Activated T-helper 1 cell treated with anti-CD3 and anti-CD28 coated beads, Interleukin-2, amount 50 U/mL, for 16 hours (primary cell): ENCODE results near the gene STK33.

Source experiments
- DNase-seq, 2 donors: peaks; one replicate each; pipeline ENCODE4 v3.0.0-alpha.2; 2020; ENCODE audit warnings: low read depth in 1 of 2, low spot score in 1 of 2

Gene STK33

DNA sequence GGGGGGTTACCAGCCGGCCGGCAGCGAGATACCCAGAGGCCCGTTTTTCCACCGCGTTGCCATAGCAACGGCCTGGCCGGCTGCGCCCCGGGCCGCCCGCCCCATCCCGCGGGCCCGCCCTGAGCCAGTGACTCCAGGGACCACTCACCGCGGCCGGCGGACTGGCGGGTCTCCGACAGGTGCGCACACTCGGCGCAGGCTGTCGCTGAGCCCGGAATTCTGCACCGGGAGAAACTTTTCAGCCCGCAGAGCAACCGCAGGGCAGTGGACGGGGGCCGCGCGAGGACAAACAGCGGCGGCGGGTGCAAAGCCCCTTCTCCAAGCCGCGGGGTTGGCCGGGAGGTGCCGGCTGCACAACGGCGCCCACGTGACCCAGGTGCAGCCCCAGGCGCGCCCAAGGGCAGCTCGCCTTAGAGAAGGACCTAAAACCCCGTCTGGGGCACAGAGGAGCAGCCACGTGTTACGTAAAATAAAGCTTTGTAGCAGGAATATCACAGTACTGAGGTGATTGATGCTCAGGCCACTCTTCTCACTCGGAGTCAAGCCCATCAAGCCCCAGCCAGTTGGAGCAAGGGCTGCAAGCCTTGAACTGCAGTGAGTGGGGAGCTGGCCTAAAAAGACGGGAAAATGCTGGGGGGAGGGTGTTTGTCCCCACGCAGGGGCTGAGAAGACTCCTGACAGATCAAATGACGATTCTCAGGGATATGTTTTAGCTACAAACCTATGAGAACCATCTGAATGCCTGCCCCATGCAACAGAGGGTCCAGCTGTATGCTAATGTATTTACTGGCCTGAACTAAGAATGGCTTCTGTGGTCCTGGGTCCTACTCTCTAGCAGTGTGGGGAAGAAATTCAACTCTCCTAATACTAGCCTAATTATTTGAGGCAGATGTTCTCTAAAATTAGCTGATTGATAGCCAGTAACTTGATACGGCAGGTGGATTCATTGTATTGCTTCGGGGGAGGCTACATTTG is at the start of gene STK33:
TSS of gene STK33 (minus strand) at position 294 of the 975 bp plus-strand sequence. CDS start 119,323 bp downstream, outside the sequence.
- DNase-seq = no peak

DNA sequence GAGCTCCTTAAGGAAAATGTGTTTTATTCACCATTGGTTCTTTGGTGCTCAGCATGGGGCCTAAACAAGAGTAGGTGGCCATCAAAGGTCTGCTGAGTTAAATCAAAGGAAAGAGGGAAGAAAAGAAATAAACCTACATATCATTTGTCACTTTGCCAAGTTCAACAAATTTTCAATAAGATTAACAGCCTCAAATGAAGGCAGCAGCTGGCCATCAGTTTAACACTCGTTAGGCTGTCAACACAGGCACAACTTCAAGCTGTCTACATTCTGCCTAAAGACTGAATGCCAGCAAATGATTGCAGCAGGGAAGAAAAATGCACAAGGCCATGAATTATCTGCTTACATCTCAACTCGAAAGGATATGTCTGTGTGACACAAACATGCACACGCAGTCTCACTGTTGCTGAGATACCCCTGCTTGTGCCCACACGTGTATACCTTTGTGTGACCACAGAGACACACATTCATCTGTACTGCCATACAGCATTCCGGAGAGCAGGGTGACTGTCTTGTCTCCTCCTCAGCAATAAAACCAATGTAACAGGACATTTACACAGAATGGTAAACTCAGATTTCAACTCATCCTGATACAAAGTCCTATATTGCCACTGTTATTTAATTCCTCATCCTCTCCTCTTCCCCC is 48.3 kb upstream of the STK33 start:
- no peak for DNase-seq

DNA sequence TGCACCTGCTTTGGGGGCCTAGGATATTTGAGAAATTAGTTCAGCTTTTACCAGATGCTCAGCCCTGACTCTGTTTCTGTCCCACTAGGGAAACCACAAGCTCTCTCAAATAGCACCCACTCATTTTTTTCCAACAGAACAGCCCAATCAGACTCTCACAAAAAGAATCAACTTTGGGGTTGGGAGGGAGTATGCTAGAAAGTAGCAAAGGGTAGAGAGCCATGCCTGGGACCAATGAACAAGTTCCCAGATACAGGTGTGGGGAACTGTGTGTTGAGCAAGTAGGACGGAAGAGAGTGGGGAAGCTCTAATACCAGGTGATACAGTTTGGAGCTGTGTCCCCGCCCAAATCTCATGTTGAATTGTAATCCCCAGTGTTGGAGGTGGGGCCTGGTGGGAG is 47.3 kb upstream of the STK33 start:
- no peak for DNase-seq

DNA sequence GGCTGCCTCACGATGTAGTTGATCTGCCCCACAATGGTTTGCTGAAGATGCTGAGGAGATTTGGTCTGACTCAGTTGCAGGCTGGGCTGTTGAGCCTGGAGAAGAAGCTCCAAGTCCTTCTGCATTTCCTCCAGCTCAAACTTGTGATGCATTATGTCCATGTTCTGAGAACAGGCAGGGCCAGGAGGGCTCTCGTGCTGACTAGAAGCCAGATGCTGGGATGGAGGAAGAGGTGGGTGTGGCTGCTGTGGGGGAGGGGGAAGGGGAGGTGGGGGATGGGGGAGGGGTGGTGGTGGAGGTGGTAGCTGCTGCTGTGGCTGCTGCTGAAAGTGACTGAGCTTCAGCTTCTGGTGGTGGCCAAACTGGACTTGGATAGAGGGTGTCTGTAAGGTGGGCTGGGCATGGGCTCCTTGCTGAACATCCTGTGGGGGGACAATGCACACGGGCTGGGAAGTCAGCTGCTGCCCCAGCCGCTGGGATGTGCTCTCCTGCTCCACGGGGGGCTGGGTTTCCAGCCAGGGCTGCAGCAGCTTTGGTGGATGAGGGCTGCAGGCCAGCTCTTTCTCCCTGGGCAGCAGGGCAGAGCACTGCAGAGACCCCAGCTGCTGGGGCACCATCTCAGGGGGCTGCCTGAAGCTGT is 46.4 kb upstream of the STK33 start:
- no peak for DNase-seq

DNA sequence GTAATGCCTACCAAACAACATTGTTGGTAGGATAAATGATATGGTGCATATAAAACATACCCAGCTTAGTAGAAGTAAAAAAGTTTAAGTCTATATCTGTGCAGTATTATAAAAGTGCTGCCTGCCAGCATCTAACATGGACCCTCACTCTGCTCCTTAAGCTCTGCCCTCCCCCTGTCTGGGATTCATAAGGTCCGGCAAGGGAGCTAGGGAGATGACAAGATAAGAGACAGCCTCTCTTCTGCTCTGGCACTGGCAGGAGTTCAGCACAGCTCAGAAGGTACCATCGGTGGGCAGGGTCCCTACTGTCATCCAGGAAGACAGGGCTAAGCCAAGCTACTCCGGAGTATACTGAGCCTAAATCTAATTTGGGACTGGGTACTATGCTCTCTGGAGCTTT is 45.6 kb upstream of the STK33 start:
- no peak for DNase-seq

DNA sequence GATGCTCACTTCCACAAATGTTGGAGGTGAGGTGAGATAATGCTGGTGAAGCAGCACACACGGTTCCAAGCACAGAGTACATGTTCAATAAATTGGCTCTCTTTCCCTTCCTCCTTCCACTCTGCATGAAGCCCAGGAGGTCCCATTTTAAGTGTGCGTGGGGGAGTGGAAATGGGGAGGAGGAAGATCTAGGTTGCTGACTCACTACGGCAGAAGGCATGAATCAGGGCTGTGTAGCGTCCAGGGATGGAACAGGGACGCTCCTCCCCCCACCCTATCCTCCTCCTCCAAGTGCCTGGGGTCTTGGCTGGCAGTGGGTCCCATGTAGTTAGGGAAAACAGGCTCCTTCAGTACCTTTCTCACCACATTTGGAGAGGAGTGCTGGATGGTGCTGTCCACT is 44.3 kb upstream of the STK33 start:
- DNase-seq = no peak

DNA sequence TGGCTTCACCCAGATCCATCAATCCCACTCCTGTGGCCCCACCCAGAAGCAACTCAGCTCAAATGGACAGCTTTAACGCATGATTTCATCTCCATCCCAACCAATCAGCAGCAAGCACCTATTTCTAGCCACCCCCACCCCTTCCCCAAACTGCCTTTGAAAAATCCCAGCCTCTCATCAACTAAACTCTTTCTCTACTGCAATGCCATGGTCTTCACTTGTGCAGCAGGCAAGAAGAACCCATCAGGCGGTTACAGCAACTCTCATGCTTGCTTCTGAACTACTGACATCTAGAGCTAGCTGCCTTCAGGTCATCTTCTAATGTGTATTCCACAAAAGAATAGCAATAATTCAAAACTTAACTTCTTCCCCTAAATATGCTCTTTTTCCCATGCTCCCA is 42.1 kb upstream of the STK33 start:
- DNase-seq = no peak

DNA sequence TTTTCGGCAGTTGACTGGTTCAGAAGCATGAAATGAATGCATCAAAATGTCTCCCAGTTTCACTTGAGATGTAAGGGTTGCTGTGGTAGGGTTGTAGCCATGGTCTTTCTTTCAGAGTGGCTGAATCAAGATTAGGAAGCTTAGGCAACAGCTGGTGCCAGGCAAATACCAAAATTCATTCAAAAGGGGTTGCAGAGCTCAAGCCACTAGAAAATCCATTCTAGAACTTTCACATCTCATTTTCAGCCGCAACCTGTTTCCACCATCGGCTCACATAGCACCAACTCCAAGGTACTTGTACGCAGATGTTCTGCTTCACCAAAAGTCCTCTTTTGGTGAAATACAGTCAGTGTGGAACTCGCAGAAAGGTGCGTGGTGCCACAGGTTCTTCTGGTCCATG is 40.5 kb upstream of the STK33 start:
- DNase-seq = no peak

DNA sequence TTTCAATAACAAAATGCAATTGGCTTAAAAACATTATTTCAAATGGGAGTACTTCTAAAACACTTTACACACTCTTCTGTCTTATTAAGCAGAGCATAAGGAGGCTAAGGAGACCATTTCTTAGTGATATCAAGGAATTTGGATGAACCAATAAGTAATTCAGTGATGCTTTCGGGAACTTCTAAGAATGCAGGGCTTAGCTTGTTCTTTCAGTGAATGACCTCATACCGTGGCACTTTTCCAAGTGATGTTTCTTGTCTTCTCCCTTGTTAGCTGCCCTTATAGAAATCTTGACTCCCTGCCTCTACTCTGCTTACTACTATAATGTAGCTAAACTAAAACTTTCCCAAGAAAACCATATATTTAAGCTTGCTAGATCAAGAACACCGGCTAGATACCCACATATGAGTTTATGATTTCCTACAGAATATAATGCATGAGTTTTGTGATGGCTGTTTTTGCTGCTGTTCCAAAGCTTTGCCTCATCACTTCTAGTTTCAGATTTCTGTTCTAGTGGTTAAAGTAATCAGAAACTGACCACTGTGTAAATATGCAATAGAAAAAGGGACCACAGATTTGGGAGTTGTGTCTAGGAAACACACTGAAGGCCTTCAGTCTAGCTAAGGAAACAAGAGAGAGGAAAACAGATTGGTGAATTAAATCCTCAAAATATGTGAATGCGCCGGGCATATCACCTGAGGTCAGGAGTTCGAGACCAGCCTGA is 37.5 kb upstream of the STK33 start:
- no peak for DNase-seq

DNA sequence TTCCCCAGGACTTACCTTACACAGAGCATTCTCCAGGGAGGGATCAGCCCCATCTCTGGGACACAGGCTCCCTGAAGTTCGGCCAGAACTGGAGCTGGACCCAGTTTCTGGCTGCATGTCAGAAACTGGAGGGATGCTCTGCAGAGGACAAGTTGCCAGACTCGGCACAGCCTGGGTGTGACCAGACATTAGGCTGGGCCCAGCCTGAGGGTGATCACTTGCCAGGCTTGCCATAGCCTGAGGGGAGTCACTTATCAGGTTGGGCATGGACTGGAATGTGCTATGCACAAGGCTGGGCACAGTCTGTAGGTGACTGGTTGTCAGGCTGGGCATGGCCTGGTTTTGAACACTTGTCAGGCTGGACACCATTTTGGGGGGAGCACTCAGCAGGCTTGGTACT is 30.7 kb upstream of the STK33 start:
- no peak for DNase-seq

DNA sequence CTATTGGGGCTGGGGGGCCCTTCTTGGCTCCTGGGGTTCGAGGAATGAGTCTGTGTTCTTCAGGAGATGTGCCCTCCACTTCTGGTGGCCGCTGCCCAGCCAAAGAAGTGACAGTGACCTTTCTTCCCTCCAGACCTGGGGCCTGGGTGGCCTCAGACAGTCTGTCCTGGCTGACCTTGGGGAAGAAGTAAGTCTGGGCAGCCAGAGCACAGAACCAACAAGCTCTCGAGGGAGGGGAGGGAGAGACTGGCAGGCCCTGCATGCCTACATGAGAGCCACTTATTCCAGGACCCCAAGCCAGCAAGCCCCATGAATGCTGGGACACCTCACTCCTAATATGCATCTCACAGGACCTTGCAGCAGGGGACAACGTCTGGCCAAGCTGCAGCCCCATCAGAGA is 27.1 kb upstream of the STK33 start:
- no peak for DNase-seq

DNA sequence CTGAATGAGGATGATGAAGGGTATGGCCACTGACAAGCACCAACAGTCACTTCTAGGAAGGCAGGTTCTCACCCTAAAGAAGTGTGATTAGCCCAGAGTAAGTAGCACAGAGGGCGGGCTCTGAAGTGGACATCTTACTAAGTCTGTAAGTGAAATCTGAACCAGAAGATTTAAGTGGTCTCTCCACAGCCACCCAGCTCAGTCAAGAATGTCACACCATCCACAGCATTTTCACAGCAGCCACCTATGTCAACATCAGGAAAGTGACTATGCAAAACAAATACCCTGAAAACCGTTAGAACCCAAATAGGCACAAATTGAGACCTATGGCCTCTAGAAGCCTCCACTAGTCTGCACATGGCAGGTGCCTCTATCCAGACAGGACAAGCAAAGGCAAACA is 23.0 kb upstream of the STK33 start:
- no peak for DNase-seq

DNA sequence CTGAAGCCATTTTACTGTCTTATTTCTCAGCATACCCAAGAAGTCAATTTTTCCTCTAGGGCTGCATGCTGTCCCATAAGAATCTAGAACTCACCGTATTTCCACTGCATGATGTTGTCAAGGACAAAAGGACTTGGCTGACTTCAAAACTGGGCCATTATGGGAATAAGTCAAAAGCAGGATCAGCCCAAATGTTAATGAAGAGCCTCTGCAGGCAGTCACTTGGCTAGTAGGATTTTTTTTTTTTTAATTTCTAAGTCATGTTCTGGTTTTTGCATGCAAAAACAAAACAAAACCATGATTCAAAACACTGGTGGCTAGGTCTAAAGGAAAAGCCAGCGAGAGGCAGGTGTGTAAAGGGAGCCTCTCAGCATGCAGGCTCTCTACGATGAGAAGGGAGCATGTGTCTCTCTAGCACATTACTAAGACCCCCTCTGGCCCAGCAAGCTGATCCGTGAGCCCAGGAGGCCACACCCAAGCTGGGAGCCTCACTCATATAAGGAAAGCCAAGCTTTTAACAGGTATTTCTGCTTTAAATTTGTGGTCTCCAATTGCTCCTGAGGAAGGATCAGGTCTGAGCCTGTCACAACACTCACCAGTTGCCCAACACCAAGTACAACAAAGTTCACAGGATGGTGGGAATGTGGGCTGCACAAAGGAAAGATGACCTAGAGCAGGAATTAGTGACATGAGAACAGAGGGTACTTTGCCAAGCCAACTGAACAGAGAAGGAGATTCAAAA is 21.4 kb upstream of the STK33 start:
- no peak for DNase-seq

DNA sequence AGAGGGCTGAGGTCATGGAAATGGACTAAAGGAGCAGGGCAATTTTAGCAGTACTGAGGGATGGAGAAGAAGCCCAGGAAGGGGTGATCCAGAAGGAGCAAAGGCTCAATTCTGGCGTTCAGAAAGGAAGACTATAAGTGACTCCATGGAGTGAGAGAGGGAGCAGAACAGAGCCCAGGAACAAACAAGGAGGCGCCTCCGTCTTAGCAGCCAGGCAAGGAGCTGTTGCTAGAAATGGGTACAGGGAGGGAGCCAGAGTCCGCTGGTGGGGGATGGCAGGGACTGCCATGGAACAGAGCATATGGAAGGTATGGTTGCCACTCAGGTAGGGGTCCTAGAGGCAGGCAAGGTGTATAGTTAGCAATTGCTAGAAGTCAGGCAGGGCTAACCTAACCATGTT is 20.5 kb upstream of the STK33 start:
- no peak for DNase-seq

DNA sequence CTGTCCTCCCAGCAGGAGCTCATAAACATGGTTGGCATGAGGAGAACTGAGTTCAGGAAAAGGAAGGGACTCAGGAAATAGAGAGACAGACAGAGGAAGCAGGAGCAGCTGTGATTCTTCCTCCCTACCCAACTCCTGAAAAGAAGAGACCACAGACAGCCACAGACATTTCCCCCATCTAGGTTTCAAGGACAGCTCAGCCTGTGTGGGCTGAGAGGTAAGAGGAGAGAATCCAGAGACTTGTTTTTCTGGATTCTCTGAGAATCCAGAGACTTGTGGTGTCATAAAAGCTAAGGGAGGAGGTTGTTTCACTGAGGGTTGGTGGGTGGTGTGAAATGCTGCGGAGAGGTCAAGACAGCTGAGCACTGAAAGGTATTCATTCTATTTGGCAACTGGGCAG is 19.0 kb upstream of the STK33 start:
- DNase-seq = no peak

DNA sequence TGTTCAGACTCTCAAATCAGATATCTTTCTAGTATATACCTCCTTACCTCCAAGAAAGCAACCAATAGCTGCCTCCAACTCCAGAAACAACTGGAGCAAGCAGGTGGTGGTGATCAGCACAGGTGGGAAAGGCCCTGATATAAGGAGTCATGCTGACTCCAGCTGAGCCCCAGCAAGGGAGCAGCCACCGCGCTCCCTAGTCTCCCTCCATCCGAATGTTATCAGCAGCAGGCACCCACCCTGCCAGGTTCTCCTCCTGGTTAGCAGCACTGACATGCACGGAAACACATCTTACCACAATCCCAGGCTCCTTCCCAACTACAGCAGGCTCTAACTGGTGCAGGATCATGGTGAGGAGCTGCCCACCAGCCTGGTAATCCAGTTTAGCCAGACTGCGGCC is 18.5 kb upstream of the STK33 start:
- no peak for DNase-seq

DNA sequence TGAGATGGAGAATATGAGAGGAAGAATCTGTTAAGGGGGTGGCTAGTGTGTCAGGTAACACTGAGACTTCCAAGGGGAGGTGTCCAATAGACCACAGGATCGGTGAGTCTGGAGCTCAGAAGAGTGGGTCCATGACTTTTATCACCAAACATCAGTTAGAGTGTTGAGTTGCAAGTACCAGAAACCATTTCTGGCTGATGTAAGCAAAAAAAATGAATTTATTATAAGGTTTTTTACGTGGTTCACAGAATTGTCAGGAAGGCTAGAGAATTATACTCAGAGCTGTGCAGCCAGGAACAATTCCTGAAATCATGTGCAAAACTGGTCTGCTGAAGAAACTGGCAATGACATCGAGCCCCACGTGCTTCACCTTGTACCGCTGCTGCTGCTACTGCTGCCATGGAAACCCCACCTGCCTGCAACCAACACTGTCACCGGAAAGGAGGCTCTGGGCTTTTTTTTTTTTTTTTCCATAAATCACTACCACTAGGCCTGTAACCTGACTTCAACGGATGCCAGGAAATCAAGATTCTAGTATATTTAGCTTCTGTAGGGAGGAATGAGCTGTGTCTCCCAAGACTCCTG is 16.6 kb upstream of the STK33 start:
- DNase-seq = no peak

DNA sequence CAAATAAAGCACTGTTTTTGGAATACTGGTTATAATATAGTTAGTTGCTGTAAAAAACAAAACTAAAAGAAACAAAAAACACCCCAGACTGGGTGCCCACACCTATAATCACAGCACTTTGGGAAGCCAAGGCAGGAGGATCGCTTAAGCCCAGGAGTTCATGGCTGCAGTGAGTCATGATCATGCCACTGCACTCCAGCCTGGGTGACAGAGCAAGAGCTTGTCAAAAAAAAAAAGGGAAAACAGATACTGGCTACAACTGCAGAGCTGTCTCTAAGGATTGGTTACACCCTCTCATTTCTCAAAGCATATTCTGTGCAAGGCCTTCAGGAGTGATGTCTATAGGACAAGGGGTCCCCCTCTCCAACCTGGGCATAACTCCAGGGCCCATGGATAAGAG is 14.6 kb upstream of the STK33 start:
- no peak for DNase-seq

DNA sequence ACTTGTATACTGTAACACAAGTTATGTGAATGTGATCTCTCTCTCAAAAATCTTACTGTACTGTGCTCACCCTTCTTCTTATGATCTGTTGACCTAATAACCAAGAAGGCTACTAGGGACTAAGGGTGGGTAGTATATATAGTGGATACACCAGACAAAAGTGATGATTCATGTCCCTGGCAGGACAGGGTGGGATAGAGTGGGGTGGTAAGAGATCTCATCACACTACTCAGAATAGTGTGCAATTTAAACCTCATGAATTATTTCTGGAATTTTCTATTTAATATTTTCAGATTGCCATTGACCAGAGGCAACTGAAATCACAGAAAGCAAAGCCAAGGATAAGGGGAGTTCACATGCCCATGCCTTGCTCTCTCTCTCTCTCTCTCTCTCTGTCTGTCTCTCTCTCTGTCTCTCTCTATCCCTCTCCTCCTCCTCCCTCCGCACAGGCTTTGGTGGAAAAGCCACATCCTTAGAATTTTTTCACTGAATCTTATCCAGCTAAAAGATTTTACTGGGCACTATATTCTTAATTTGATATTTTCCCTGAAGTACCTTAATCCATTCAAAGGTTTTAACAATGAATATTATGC is 12.0 kb upstream of the STK33 start:
- DNase-seq = no peak
